Measurements from ENCODE around the gene PROCR. TPM values are rescaled to one million over a fixed set of nuclear protein-coding genes. Genes with fewer than 3 reads are reported as not detected.
"Not testable (repeated sequence)": the region's sequence is repeated elsewhere in the genome, so short reads cannot be mapped to it uniquely, and the experiment has no call there.

The PROCR gene
- polyA plus RNA-seq, 1 donor: 43.5 TPM

DNA sequence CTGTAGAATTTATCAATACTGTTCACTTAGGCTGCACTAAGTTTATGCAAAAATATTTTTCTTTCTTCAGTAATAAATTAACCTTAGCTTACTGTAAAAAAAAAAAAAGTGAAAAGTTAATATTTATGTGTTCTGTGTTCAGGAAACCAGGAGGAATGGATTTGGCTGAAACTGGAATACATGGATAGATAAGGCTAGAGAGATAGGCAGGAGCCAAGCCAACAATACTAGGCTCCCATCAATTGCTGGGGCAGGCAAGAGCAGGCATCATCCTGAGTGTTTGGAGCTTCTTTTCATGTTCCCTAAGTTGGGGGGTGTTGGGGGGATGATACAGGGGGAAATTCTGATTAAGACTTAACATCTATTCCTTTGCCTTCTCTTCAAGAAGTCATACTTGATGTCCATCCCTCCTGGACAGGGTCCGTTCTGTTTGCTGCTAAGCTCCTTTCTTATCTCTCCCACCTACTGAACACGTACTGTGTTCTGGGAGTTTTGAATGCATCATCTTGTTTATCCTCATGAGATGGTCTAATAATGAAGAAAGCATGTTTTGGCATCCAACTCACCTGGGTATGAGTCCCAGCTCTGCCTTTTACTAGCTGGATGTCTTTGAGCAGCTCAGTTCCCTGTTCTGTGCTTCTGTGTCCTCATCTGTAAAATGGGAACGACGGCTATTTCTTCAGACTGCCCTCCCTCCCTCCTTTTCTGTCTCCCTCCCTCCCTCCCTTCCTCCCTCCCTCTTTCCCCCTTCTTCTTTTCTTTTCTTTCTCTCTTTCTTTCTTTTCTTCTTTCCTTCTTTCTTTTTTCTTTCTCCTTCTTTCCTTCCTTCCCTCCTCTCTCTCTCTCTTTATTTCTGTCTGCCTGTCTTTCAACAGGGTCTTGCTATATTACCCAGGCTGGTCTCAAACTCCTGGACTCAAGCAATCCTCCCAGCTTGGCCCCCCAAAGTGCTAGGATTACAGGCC is 6.4 kb upstream of the PROCR start:
- no peak for DNase-seq

DNA sequence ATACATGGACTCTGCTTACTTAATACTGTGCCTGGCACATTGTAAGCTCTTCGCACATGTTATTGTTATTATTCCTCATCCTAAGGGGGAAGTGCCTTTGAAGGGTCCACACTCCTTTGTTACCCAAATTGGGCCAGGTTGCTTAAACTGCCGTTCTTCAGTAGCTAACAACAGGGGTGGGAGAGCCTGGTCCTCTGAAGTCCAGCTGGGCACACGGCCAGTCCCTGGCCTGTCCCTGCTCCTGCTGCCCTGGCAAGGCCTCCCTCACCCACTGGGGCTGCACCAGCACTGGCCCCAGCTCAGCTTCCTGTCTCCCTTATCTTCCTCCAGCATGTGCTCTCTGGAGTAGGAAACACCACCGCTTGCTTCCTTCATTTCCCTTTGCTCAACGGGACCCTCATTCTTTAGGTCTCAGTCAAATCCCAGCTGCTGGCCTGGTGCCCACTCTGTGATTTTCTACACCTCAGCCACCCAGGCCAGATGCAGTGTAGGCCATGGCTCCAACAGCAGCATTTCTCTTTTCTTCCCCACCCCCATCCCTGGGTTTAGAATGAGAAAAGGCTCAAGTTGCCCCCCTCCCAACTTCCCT is 5.5 kb upstream of the PROCR start:
- DNase-seq: no peak

DNA sequence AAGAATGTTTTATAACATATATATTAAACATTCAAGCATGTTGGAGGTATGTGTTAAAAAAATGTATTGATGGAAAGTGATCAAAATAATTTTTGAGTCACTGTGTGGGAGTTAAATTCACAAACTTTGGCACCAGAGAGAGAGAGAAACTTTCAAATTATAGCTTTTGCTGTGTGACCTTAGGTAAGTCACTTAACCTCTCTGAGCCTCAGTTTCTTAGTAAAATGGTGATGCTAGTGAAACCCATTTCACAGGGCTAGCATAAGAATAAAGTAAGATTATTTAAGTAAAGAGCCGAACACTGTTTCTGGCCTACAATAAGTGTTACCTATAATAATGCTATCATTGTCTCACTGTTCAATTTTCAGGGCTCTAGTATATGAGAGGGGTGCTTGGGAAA is 4.1 kb upstream of the PROCR start:
- DNase-seq: no peak

DNA sequence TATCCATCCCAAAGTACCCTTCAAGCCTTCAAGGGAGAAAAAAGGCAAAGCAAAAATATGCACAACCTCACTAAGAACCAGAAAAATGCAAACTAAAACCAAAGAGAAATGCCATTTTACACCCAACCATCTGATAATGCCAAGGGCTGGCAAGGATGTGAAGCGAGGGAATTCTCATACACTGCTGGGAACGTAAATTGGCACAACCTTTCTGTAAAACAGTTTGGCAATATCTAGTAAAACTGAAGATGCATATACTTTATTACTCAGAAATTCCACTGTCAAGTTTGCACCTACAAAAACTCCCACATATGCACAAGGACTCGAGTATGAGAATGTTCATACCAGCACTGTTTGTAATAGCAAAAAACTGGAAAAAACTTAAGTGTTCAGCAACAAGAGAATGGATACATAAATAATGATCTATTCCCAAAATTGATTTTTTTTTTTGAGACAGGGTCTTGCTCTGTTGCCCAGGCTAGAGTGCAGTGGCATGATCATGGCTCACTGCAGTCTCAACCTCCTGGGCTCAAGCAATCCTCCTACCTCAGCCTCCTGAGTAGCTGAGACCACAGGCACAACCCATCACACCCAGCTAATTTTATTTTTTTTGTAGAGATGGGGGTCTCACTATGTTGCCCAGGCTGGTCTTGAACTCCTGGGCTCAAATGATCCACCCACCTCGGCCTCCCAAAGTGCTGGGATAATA is 3.0 kb upstream of the PROCR start:
- DNase-seq: not testable (repeated sequence)

DNA sequence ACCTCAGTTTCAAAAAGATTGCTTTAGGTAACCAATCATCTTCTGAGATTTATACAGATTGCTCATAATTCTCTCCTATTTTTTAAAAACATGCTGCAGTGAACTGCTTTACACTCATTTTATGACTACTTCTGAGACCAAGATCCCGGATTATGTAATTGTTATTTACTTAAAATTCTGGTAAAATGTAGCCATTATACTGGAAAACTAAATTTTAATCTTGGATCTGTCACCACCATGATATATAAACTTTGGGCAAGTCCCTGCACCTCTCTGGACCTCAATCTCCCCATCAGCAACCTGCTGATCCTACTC is 477 bp upstream of the PROCR start:
- DNase-seq: no peak

DNA sequence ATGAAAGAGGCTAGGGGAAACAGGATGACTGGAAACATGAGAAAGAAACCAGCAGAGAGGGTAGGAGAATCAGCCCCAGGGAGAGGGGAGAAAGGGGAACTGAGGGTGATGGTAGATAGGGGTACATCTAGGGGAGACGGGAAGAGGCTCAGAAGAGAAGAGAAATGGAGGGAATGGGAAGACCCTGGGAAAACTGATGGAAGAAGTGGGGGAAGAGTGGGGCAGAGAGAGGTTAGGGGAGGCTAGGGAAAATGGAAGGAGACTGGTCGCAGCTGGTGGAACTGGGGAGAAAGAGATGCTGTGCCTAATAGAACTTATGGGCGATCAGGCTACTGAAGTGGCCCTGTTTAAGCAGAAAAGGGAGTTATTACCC is 548 bp downstream of the PROCR start:
- no peak for DNase-seq

DNA sequence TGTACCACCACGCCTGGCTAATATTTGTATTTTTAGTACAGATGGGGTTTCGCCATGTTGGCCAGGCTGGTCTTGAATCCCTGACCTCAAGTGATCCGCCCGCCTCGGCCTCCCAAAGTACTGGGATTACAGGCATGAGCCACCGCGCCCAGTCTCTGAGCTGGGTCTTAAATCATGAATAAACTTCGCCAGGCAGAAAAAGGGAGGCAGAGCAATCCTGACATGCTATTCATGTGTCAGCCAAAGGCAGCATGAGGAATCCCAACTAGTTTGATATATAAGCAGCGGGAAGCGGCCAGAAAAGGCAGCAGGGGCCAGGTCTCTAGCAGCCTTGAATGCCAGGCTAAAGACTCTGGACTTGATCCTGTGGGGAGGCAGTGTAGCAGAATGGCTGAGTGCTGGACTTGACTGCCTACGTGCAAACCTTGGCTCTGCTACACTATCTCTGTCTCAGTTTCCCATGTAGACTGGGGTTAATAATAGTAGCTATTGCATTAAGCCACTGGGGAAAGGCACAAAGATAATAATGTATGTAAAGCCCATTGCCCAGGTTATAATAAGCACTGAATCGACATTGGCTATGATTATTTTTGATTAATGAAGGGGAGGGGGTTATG is 1.8 kb downstream of the PROCR start:
- no peak for DNase-seq

DNA sequence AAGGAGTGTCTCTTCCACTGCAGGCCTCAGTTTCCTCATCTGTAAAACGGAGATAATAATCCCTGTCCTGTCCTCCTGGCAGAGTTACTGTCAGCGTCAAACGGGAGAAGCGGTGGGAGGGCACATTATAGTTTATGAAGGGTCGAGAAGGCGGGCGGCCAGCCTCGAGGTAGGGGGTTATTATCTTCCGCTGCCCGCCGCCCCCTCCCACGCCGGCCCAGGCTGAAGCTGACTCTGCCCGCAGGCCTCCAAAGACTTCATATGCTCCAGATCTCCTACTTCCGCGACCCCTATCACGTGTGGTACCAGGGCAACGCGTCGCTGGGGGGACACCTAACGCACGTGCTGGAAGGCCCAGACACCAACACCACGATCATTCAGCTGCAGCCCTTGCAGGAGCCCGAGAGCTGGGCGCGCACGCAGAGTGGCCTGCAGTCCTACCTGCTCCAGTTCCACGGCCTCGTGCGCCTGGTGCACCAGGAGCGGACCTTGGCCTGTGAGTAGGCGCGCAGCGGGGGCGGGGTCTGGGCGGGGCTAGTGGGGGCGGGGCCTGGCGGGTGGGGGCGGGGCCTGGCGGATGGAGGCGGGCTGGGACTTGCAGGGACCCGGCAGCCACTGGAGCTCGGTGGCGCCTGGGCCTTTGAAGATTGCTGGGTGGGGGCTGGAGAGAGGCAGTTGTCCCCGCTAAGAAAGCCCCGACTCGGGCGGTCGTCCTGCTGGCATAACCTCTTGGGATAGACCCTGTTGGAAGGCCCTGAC is 2.8 kb downstream of the PROCR start:
- DNase-seq: no peak

DNA sequence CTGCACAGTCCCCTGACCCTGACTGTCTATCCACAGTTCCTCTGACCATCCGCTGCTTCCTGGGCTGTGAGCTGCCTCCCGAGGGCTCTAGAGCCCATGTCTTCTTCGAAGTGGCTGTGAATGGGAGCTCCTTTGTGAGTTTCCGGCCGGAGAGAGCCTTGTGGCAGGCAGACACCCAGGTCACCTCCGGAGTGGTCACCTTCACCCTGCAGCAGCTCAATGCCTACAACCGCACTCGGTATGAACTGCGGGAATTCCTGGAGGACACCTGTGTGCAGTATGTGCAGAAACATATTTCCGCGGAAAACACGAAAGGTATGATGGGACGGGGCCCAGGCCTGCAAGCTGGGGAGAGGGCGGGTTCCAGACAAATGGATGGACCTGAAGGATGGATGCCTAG is 4.3 kb downstream of the PROCR start:
- no peak for DNase-seq

DNA sequence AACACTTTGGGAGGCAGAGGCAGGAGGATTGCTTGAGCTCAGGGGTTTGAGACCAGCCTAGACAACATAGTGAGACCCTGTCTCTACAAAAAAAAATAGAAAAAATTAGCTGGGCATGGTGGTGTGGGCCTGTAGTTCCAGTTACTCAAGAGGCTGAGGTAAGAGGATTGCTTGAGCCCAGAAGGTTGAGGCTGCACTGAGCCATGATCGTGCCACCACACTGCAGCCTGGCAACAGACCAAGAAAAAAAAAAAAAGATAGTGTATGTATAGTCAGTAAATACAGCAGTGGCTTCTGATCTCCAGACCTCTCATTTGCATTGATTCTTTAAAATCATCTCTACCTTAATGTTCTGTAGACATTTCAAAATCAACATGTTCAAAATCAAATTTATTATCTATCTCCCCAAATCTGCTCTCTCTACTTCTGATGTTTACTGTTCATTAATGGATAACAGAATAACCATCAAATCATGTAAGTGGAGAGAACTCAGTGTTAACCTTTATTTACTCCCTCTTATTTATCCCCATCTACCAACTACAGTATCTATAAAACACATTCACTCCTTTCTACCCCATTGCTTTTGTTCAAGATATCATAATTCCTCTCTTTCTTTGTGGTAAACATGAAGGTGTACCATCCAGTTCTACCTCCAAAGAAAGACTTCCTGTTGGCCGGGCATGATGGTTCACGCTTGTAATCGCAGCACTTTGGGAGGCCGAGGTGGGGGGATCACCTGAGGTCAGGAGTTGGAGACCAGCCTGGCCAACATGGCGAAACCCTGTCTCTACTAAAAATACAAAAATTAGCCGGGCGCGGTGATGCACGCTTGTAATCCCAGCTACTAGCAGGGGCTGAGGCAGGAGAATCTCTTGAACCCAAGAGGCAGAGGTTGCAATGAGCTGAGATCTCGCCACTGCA is 7.7 kb downstream of the PROCR start:
- DNase-seq: no peak

DNA sequence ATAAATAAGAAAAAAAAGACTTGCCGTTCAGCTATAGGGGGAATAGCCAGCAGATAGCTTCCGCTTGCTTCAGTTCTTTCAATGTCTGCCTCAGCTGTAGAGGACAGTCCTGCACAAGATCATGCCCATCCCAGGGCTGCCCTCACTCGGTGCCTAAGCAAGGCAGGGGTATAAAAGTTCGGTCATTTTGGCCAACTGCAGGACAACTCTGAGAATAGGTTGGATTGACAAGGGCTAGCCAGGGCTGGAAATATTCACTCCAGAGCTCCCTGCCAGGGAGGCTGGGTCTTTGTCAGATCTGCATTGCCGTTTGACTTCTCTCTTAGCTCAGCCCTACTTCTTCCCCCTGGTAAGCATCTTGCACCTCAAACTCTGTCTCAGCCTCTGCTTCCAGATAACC is 8.4 kb downstream of the PROCR start:
- no peak for DNase-seq

DNA sequence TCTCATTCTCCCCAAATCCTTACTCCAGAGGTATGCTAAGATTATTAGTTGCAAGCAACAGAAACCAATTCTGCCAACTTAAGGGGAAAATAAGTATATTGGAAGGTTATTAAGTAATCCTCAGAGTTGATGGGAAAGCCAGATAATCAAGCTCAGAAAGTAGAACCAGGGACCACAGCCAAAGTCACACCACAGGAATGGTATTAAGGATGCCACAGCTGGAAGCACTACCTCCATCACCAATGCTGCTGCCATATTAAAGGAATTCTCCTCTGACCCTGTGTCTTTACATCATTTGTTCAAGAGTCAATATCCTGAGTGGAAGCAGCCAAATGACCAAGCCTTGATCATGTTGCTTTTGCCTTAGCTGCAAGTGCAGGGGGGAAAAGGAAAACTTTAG is 9.9 kb downstream of the PROCR start:
- DNase-seq: no peak

DNA sequence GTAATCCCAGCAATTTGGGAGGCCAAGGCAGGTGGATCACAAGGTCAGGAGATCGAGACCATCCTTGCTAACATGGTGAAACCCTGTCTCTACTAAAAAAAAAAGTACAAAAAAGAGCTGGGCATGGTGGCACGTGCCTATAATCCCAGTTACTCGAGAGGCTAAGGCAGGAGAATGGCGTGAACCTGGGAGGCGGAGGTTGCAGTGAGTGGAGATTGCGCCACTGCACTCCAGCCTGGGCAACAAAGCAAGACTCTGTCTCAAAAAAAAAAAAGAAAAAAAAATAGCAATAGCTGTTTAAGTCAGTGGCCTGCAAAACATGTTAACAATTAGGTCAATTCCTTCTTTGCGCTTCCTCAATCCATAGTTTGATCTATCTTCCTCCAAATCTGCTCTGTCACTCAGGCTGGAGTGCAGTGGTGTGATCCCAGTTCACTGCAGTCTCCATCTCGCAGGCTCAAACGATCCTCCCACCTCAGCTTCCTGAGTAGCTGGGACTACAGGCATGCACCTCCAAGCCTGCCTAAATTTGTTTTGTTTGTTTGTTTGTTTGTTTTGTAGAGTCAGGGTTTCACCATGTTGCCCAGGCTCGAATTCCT is 14.9 kb downstream of the PROCR start:
- DNase-seq: not testable (repeated sequence)

DNA sequence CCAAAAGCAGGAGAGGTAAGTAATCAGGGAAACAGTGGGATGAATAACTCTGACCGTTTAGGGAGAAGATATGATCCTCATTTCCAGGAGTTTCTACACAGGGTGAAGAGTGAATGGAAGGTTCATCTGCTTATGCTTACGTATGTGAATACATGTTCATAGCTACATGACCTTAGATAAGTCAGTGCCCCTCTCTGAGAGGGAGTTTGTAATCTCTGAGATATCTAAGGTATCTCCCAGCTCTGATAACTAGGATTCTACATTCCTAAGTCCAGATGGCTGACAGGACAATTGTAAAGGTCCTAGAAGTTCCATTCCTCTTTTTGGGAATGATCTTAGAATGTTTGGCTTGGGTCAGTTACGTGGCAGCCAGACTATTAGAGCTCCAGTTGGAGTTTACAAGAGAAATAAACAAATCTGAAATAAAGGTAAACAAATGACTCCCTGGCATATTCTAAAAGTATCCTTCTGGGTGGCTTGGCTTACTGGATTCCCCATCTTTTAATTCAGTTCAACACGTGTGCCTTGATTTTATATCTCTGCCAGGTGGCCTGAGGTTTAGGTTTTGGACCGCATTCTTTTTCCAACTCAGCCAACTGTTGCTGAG is 15.8 kb downstream of the PROCR start:
- no peak for DNase-seq

DNA sequence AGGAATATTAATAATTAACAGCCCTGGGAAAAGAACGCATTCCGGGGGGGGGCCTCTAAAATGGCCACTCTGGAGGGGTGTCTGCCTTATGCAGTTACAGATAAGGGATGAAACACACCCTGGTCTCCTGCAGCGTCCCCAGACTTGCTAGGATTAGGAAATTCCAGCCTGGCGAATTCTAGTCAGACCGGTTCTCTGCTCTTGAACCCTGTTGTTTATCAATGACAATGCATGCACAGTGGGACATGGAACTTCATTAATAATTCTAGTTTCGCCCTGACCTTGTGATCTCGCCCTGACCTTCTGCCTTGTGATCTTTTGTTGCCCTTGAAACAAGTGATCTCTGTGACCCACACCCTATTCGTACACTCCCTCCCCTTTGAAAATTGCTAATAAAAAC is 17.4 kb downstream of the PROCR start:
- not testable (repeated sequence) for DNase-seq

DNA sequence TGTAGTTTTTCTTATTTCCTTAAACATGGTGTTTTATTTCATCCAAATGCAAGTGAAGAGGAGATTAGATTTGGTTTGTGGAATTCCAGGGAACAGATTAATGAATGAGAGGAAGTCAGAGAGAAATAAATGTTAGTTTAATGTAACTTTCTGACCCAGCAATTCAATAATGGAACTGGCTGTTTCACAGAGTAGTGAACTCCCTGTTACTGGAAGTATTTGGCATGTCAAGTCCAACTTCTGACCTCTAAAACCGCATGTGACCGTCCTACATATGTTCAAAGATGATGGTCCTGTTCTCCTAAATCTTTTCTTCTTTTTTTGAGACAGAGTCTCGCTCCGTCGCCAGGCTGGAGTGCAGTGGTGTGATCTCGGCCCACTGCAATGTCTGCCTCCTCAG is 18.7 kb downstream of the PROCR start:
- DNase-seq: no peak

DNA sequence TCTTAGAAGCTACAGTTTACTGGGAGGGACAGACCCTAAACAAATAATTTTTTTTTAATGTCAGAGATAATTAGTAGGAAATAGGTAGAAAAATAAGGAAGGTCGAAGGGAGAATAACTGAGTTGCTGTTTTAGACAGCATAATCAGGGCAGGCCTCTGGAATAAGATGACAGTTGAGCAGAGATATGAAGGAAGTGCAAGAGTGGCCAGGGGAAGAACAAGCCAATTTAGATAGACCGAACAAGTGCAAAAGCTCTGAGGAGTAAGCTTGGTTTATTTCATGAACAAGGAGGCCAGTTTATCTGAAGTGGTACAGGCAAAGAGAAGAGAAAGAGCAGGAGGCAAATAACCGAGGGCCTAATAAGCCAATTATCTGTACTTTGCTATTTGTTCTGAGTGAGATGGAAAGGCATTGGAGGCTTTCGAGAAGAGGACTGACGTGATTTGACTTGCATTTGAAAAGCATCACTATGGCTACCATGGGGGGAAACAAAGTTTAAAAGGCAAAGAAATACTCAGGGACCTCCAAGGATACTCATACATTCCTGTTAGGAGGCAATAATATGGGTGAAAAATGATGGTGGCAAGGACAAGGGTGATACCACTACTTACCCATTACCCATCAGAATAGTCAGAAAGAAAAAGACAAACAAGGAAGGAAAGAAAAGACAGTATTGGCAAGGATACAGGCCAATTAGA is 19.7 kb downstream of the PROCR start:
- no peak for DNase-seq

DNA sequence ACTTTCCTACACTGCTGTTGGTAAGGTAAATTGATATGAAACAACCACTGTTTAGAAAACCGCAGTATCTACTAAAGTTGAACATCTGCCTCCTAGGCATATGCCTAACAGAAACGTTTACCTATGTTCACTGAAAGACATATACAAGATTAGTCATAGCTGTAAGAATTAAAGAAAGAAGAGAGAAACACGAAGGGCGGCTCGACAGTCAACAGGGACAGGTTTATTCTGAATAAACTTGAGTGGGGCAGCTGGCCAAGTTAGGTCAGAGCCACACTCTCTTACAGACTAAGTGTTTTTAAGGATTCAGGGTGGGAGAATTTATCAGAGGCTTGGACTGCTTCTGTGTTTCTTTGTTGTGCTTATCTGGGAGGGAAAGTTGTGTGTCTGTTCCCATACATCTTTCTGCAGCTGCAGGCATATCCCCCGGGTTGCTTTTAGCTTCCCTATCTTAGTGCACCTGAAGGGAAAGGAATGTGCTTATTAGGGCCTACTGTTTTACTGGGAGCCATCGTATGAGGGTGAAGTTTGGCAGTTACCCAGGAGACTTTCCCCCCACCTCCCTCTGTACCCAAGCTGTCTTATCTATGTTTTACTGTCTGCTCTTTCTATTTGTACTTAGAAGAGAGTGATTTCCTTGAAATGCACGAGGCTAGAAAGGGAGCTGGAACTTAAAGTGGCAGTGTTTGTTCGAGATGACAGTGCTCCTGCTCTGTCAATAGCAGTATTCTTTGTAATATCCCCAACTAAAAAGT is 20.4 kb downstream of the PROCR start:
- DNase-seq: no peak

Measured in hindlimb muscle (tissue), 1 donor.